GM12878 (cell line): ENCODE results near the gene PTPRN2.

ENCODE experiments used
- BACH1 ChIP-seq: fragments of 450-650 bp; IDR thresholded peaks from 2 replicates; pipeline ENCODE4 v1.6.1; 2017; ENCODE audit warnings: mild to moderate bottlenecking, borderline replicate concordance
- BHLHE40 ChIP-seq, 2 experiments: fragments of 450-650 bp in 1 of 2; IDR thresholded peaks; 2 replicates each; pipeline ENCODE4 v1.6.1; 2011 to 2017; ENCODE audit warnings: low read depth in 2 of 2, borderline replicate concordance in 1 of 2, improper control_type of control experiment in 1 of 2, low read length in 1 of 2, mild to moderate bottlenecking in 1 of 2
- CHD1 ChIP-seq: IDR thresholded peaks from 2 replicates; pipeline ENCODE4 v1.6.1; 2012; ENCODE audit warnings: low read depth, low read length, improper control_type of control experiment
- CHD2 ChIP-seq: IDR thresholded peaks from 2 replicates; pipeline ENCODE4 v1.6.1; 2011; ENCODE audit warnings: low read depth, low read length, improper control_type of control experiment, borderline replicate concordance
- EGR1 ChIP-seq, 2 experiments: IDR thresholded peaks; 1 replicate in 1 of 2; 2 replicates in 1 of 2; pipeline ENCODE4 v1.6.1; 2011 to 2012; ENCODE audit warnings: low read depth in 2 of 2, low read length in 2 of 2, borderline replicate concordance in 1 of 2, mild to moderate bottlenecking in 1 of 2, moderate library complexity in 1 of 2
- MTA3 ChIP-seq: IDR thresholded peaks from 2 replicates; pipeline ENCODE4 v1.6.1; 2012; ENCODE audit warnings: low read length, inconsistent platforms, borderline replicate concordance
- NR2C2 ChIP-seq: IDR thresholded peaks from 2 replicates; pipeline ENCODE4 v1.6.1; 2011; ENCODE audit warnings: borderline replicate concordance, low read depth; ENCODE audit not compliant: control insufficient read depth, insufficient read length
- POLR2A ChIP-seq: IDR thresholded peaks from 2 replicates; pipeline ENCODE4 v1.6.1; 2011; ENCODE audit warnings: low read depth, mild to moderate bottlenecking, low read length
- TAF1 ChIP-seq: IDR thresholded peaks from 2 replicates; pipeline ENCODE4 v1.6.1; 2011; ENCODE audit warnings: mild to moderate bottlenecking, low read depth, low read length, borderline replicate concordance
- ZNF274 ChIP-seq: IDR thresholded peaks from one replicate; pipeline ENCODE4 v1.8.0; 2011; ENCODE audit not compliant: insufficient read length, insufficient read depth
- TF ChIP-seq, protein P1 (sequence below), 3 experiments: IDR thresholded peaks in 2 of 3; conservative IDR thresholded peaks in 1 of 3; 2 replicates each; pipeline ENCODE4 v1.5.1; 2011; ENCODE audit warnings: low read depth in 3 of 3, low read length in 3 of 3, mild to moderate bottlenecking in 3 of 3, control low read depth in 2 of 3, moderate library complexity in 2 of 3, inconsistent platforms in 1 of 3, mixed read lengths in 1 of 3; ENCODE audit not compliant: control insufficient read depth in 2 of 3, insufficient read depth in 1 of 3; ENCODE audit errors: extremely low read depth in 1 of 3
- TF ChIP-seq, protein P2 (sequence below): IDR thresholded peaks from 2 replicates; pipeline ENCODE4 v1.6.1; 2011; ENCODE audit warnings: low read depth, mild to moderate bottlenecking, low read length, moderate library complexity, borderline replicate concordance; ENCODE audit errors: extremely low read depth

DNA sequence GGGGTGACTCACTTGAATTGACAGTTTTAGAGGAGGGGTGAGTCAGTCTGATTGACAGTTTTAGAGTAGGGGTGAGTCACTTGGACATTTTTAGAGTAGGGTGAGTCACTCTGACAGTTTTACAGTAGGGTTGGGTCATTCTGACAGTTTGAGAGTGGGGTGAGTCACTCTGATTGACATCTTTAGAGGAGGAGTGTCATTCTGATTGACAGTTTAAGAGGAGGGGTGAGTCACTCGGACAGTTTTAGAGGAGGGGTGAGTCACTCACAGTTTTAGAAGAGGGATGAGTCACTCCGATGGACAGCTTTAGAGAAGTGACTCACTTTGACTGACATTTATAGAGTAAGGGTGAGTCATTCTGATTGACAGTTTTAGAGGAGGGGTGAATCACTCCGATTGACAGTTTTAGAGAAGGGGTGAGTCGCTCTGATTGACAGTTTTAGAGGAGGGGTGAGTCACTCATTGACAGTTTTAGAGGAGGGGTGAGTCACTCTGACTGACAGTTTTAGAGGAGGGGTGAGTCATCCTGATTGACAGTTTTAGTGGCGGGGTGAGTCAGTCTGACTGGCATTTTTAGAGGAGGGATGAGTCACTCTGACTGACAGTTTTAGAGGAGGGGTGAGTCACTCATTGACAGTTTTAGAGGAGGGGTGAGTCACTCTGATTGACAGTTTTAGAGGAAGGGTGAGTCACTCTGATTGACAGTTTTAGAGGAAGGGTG is 655.0 kb downstream of the PTPRN2 start:
- TF ChIP-seq TAF1, result no peak
- TF ChIP-seq, protein P1, sequence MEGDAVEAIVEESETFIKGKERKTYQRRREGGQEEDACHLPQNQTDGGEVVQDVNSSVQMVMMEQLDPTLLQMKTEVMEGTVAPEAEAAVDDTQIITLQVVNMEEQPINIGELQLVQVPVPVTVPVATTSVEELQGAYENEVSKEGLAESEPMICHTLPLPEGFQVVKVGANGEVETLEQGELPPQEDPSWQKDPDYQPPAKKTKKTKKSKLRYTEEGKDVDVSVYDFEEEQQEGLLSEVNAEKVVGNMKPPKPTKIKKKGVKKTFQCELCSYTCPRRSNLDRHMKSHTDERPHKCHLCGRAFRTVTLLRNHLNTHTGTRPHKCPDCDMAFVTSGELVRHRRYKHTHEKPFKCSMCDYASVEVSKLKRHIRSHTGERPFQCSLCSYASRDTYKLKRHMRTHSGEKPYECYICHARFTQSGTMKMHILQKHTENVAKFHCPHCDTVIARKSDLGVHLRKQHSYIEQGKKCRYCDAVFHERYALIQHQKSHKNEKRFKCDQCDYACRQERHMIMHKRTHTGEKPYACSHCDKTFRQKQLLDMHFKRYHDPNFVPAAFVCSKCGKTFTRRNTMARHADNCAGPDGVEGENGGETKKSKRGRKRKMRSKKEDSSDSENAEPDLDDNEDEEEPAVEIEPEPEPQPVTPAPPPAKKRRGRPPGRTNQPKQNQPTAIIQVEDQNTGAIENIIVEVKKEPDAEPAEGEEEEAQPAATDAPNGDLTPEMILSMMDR (IDR thresholded peaks at IDR 0.05 in 2 of 3, conservative IDR thresholded peaks at IDR 0.05 in 1 of 3; ENCODE audit: control insufficient read depth in 2 of 3, extremely low read depth in 1 of 3, insufficient read depth in 1 of 3, low read depth in 3 of 3, low read length in 3 of 3), result no peak
- TF ChIP-seq CHD1, result no peak
- no peak for TF ChIP-seq EGR1 (IDR thresholded peaks at IDR 0.05; ENCODE audit: borderline replicate concordance in 1 of 2, low read depth in 2 of 2, low read length in 2 of 2)
- no peak for TF ChIP-seq POLR2A
- TF ChIP-seq NR2C2, result no peak
- TF ChIP-seq BHLHE40 (IDR thresholded peaks at IDR 0.05; ENCODE audit: borderline replicate concordance in 1 of 2, low read depth in 2 of 2, low read length in 1 of 2), result no peak
- no peak for TF ChIP-seq BACH1
- TF ChIP-seq ZNF274, result no peak
- TF ChIP-seq, protein P2, sequence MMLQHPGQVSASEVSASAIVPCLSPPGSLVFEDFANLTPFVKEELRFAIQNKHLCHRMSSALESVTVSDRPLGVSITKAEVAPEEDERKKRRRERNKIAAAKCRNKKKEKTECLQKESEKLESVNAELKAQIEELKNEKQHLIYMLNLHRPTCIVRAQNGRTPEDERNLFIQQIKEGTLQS, result no peak
- TF ChIP-seq MTA3, result no peak
- no peak for TF ChIP-seq CHD2
